B cell (primary cell): ENCODE measurements around the gene TBX1. TPM values are rescaled to one million over a fixed set of nuclear protein-coding genes. Genes with fewer than 3 reads are reported as not detected.

Source experiments
- ATAC-seq: fragments of 200-7000 bp; cut with Tn5 transposase; one replicate; pipeline ENCODE4 v1.10.0; 2021; ENCODE audit warnings: low read depth, mild to moderate bottlenecking, moderate number of reproducible peaks, moderate library complexity
- CTCF ChIA-PET: fragments of 350-600 bp; sonication (Branson Sonifier 250); formaldehyde crosslinking; loops from one replicate; lab custom pipeline; 2021; ENCODE audit warnings: antibody characterized with exemption, inconsistent platforms; lab: Charles Lee
- POLR2A ChIA-PET: fragments of 350-600 bp; sonication (Branson Sonifier 250); formaldehyde crosslinking; loops from one replicate; lab custom pipeline; 2021; ENCODE audit warnings: antibody characterized with exemption; lab: Charles Lee
- DNase-seq: peaks from one replicate; pipeline ENCODE4 v3.0.0; 2013
- H2AFZ ChIP-seq: 2 replicates; pipeline ENCODE4 v1.6.1; 2012; ENCODE audit warnings: mild to moderate bottlenecking, low read depth, low read length; ENCODE audit not compliant: insufficient read depth, poor library complexity, severe bottlenecking
- H3K27ac ChIP-seq, 2 donors: 1 replicate in 1 of 2; 2 replicates in 1 of 2; pipeline ENCODE4 v1.5.1; 2012 to 2013; ENCODE audit warnings: low read length in 2 of 2, mild to moderate bottlenecking in 2 of 2, moderate library complexity in 1 of 2
- H3K27me3 ChIP-seq, 4 experiments: fragments of 200-600 bp in 1 of 4; sonication (generic) in 1 of 4; replicated peaks in 1 of 4; 1 replicate in 2 of 4; 2 replicates in 2 of 4; pipeline versions ENCODE4 v1.6.1 to v1.7.0; 2013 to 2016; ENCODE audit warnings: low read length in 3 of 4, mild to moderate bottlenecking in 2 of 4, mixed read lengths in 1 of 4, moderate library complexity in 1 of 4; ENCODE audit not compliant: insufficient read depth in 4 of 4, control insufficient read depth in 3 of 4; ENCODE audit errors: control extremely low read depth in 1 of 4
- H3K36me3 ChIP-seq, 2 experiments: replicated peaks in 1 of 2; 1 replicate in 1 of 2; 2 replicates in 1 of 2; pipeline versions ENCODE4 v1.6.1 to v1.7.1; 2013; ENCODE audit warnings: low read length in 1 of 2; ENCODE audit not compliant: insufficient read depth in 2 of 2, control insufficient read depth in 1 of 2; ENCODE audit errors: control extremely low read depth in 1 of 2, extremely low read depth in 1 of 2
- H3K4me1 ChIP-seq, 2 donors: fragments of 200-600 bp in 1 of 2; sonication (generic) in 1 of 2; 1 replicate in 1 of 2; 2 replicates in 1 of 2; pipeline versions ENCODE4 v1.5.1 to v1.6.1; 2013 to 2017; ENCODE audit warnings: low read length in 2 of 2; ENCODE audit not compliant: control insufficient read depth in 2 of 2, insufficient read depth in 2 of 2
- H3K4me2 ChIP-seq: replicated peaks from 2 replicates; pipeline ENCODE3; 2012; ENCODE audit warnings: mild to moderate bottlenecking, low read depth, low read length; ENCODE audit not compliant: poor library complexity, severe bottlenecking
- H3K4me3 ChIP-seq, 5 experiments: fragments of 200-600 bp in 1 of 5; sonication (generic) in 1 of 5; 1 replicate in 3 of 5; 2 replicates in 2 of 5; pipeline versions ENCODE4 v1.5.1 to v1.7.0; 2011 to 2016; ENCODE audit warnings: low read length in 4 of 5, mild to moderate bottlenecking in 4 of 5, low read depth in 2 of 5, control low read depth in 1 of 5, moderate library complexity in 1 of 5; ENCODE audit not compliant: insufficient read depth in 1 of 5; ENCODE audit errors: control extremely low read depth in 1 of 5, extremely low read depth in 1 of 5
- H3K79me2 ChIP-seq: fragments of 200-600 bp; sonication (generic); one replicate; pipeline ENCODE4 v1.6.0; 2016; ENCODE audit warnings: low read length; ENCODE audit not compliant: control insufficient read depth, insufficient read depth
- H3K9ac ChIP-seq: fragments of 200-600 bp; sonication (generic); 2 replicates; pipeline ENCODE4 v1.6.1; 2017; ENCODE audit warnings: mild to moderate bottlenecking, low read length, moderate library complexity
- H3K9me3 ChIP-seq, 3 donors: one replicate each; pipeline versions ENCODE4 v1.6.1 to v1.7.1; 2013; ENCODE audit warnings: low read length in 2 of 3; ENCODE audit not compliant: control insufficient read depth in 2 of 3, insufficient read depth in 1 of 3; ENCODE audit errors: control extremely low read depth in 1 of 3
- H4K20me1 ChIP-seq: 2 replicates; pipeline ENCODE4 v1.6.0; 2012; ENCODE audit warnings: mild to moderate bottlenecking, low read length; ENCODE audit not compliant: insufficient read depth, control insufficient read depth, poor library complexity, severe bottlenecking
- H3K27ac Mint-ChIP-seq: one replicate; pipeline ENCODE4 v1.8.0; 2021; ENCODE audit warnings: mixed read lengths
- H3K27me3 Mint-ChIP-seq: one replicate; pipeline ENCODE4 v1.8.0; 2021; ENCODE audit warnings: mixed read lengths
- H3K4me1 Mint-ChIP-seq: one replicate; pipeline ENCODE4 v1.8.0; 2021; ENCODE audit warnings: mixed read lengths
- H3K4me3 Mint-ChIP-seq: one replicate; pipeline ENCODE4 v1.8.0; 2021; ENCODE audit warnings: mixed read lengths
- H3K9me3 Mint-ChIP-seq: one replicate; pipeline ENCODE4 v1.8.0; 2022; ENCODE audit warnings: mixed read lengths; ENCODE audit not compliant: insufficient read depth
- EZH2 ChIP-seq: IDR thresholded peaks from 2 replicates; pipeline ENCODE4 v1.6.1; 2012; ENCODE audit warnings: borderline replicate concordance, low read depth, mild to moderate bottlenecking, moderate library complexity, low read length; ENCODE audit not compliant: insufficient read depth, poor library complexity, severe bottlenecking
- WGBS: methylation state at CpG from one replicate; pipeline ENCODE4 v1.1.5; 2013; ENCODE audit warnings: missing lambda C conversion rate; ENCODE audit not compliant: insufficient coverage; 5-methylcytosine and 5-hydroxymethylcytosine counted together
- intact Hi-C: fragments of 100-400 bp; cut with micrococcal nuclease; formaldehyde crosslinking; loops from one replicate; pipeline ENCODE4 v1.10.0; 2022
- polyA plus RNA-seq: library from polyadenylated mRNA; depleted of rRNA; stranded (reverse); fragments of >200 nt; gene quantifications from 2 replicates; pipeline ENCODE4 v1.2.3, GENCODE V29; 2012
- total RNA-seq, 2 donors: library from RNA; stranded (reverse); fragments of 120-200 nt in 1 of 2; gene quantifications; 1 replicate in 1 of 2; 2 replicates in 1 of 2; pipeline versions ENCODE4 v1.2.3 to v1.2.4, GENCODE V29; 2013 to 2022
- TF ChIP-seq, protein P1 (sequence below): fragments of 200-600 bp; IDR thresholded peaks from one replicate; pipeline ENCODE4 v1.8.0; 2022; ENCODE audit warnings: antibody characterized with exemption, mild to moderate bottlenecking

The TBX1 gene
- total and polyA plus RNA-seq, 2 donors (not counting 1 experiment from before 2014, with no cell fraction given) = not detected

DNA sequence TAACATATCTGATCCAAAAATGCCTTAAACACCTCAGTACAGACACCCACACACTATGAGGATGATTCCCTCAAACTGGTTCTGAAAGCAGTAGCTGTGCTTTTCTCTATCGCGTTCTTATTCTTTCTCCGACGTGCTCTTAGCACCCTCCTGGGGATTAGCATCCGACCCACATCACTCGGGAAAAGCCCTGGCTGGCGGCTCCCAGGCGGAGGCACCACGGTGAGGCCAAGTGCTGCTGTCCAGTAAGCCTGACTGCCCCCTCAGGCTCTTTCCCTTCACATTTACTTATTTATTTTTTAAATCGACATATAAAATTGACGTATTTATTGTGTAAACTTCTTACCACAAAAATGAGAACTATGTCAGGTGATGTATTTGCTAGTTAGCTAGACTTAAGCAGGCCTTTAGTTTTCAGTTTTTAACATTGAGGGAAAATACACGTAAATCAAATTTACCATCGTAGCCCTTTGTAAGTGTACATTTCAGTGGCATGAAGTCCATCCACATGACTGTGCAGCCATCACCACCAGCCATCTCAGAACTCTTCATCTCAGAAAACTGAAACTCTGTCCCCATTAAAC, 19.2 kb downstream of the TBX1 start:
- Histone ChIP-seq H3K9ac (no peak overlapping the region), H3K4me3 (no peak overlapping the region), H3K9me3 (peaks cover 0 to 17% (median 0%) of the 10 kb centered on the region in 3 donors), H4K20me1 (no peaks in the 10 kb centered on the region), H2AFZ (no peak overlapping the region), H3K27me3 (peaks cover 0 to 46% (median 19%) of the 10 kb centered on the region in 4 experiments), H3K4me1 (peaks cover 8 to 14% of the 10 kb centered on the region in 2 donors), H3K4me2 (no peak overlapping the region), H3K79me2 (no peaks in the 10 kb centered on the region), H3K27ac (no peak overlapping the region), H3K36me3 (no peaks in the 10 kb centered on the region)
- Mint-ChIP-seq H3K4me3 (no peak overlapping the region), H3K4me1 (peaks cover 15% of the 10 kb centered on the region), H3K27ac (no peak overlapping the region), H3K9me3 (no peaks in the 10 kb centered on the region), H3K27me3 (peaks cover 37% of the 10 kb centered on the region)
- intact Hi-C loops = no loop called here
- ATAC-seq (no peak), DNase-seq (no peak)
- TF ChIP-seq, protein P1, sequence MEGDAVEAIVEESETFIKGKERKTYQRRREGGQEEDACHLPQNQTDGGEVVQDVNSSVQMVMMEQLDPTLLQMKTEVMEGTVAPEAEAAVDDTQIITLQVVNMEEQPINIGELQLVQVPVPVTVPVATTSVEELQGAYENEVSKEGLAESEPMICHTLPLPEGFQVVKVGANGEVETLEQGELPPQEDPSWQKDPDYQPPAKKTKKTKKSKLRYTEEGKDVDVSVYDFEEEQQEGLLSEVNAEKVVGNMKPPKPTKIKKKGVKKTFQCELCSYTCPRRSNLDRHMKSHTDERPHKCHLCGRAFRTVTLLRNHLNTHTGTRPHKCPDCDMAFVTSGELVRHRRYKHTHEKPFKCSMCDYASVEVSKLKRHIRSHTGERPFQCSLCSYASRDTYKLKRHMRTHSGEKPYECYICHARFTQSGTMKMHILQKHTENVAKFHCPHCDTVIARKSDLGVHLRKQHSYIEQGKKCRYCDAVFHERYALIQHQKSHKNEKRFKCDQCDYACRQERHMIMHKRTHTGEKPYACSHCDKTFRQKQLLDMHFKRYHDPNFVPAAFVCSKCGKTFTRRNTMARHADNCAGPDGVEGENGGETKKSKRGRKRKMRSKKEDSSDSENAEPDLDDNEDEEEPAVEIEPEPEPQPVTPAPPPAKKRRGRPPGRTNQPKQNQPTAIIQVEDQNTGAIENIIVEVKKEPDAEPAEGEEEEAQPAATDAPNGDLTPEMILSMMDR = no peak
- TF ChIP-seq EZH2 = no peak
- WGBS = 91% methylated on average over 9 of the region's 13 CpGs
- CTCF ChIA-PET = interaction anchor here (1.1 kb wide), 2 partner anchors 24 to 49 kb away, joined by 3 to 4 read pairs; no protein-coding TSS in a partner anchor
- POLR2A ChIA-PET = no interaction called here

DNA sequence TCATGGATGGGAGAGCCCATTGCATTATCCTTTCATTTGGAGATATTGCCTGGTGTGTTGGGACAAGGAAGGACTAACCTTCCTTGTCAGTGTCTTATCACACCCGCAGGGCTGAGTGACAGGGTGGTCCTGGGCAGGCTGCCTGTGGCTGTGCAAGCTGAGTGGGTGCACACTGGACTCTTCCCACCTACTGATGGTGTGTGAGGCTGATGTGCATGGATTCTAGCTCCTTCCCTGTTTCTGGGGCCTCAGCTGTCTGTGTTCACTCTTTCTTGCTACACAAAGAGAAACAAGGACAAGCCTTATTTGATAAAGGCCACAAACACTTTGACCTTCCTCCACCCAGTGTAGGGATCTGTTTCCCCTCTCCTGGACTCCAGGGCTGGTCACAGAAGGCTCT, 22.0 kb downstream of the TBX1 start:
- Mint-ChIP-seq H3K27ac (no peak overlapping the region), H3K27me3 (peaks cover 21% of the 10 kb centered on the region), H3K4me3 (no peak overlapping the region), H3K4me1 (peaks cover 7% of the 10 kb centered on the region), H3K9me3 (no peaks in the 10 kb centered on the region)
- no peak overlapping the region for H3K27ac ChIP-seq
- no peak overlapping the region for H3K4me3 ChIP-seq
- ATAC-seq = no peak
- no peak for DNase-seq
- WGBS = 100% methylated on average over 1 of the region's 1 CpG
- ChIA-PET POLR2A (interaction anchor here (0.5 kb wide), 1 partner anchor 248 kb away, joined by 4 read pairs; no protein-coding TSS in a partner anchor), CTCF (no interaction called here)
- TF ChIP-seq, protein P1 = no peak
- no peak for TF ChIP-seq EZH2
- intact Hi-C loops = no loop called here
- H3K79me2 ChIP-seq = no peaks in the 10 kb centered on the region
- H3K27me3 ChIP-seq = peaks cover 0 to 27% (median 6%) of the 10 kb centered on the region in 4 experiments
- H3K36me3 ChIP-seq = no peaks in the 10 kb centered on the region
- H3K9ac ChIP-seq = no peak overlapping the region
- peaks cover 0 to 4% (median 0%) of the 10 kb centered on the region in 3 donors for H3K9me3 ChIP-seq
- H2AFZ ChIP-seq = no peak overlapping the region
- H3K4me1 ChIP-seq = peaks cover 0 to 4% of the 10 kb centered on the region in 2 donors
- H4K20me1 ChIP-seq = no peaks in the 10 kb centered on the region
- H3K4me2 ChIP-seq = no peak overlapping the region
